ENCODE data around the gene ACAD9.
A peak's percentile ranks its signal among the peaks of the same experiment; 100 is the strongest.
"Not testable (repeated sequence)": the region's sequence is repeated elsewhere in the genome, so short reads cannot be mapped to it uniquely, and the experiment has no call there.

Gene ACAD9

GRCh38 chr3:128863560-128863959, 15.9 kb upstream of the ACAD9 start:
- DNase-seq: no peak

- peak; percentile 50 to 70 for DNase-seq
These were observed 15.0 kb upstream of the ACAD9 start for GRCh38 chr3:128864351-128864811.

- peak; percentile 17 to 52 for DNase-seq
These were observed 14.3 kb upstream of the ACAD9 start for GRCh38 chr3:128864849-128865804.

- DNase-seq: no peak
These were observed 12.0 kb upstream of the ACAD9 start for GRCh38 chr3:128867200-128868125.

- no peak for DNase-seq
These were observed 9.1 kb upstream of the ACAD9 start for GRCh38 chr3:128870347-128870746.

GRCh38 chr3:128872282-128872681, 7.1 kb upstream of the ACAD9 start:
- DNase-seq: no peak

- DNase-seq: no peak
These were observed 6.7 kb upstream of the ACAD9 start for GRCh38 chr3:128872744-128873143.

- DNase-seq: no peak
These were observed 6.0 kb upstream of the ACAD9 start for GRCh38 chr3:128873244-128874022.

GRCh38 chr3:128874481-128875180, 4.8 kb upstream of the ACAD9 start:
- no peak for DNase-seq

- DNase-seq: peak in 1 of 2 donors; percentile 32
These were observed 3.8 kb upstream of the ACAD9 start for GRCh38 chr3:128875556-128876120.

GRCh38 chr3:128878011-128878457, 1.4 kb upstream of the ACAD9 start:
- DNase-seq: no peak

- peak in 1 of 2 donors; percentile 44 for DNase-seq
These were observed 780 bp upstream of the ACAD9 start for GRCh38 chr3:128878556-128879124.

GRCh38 chr3:128879991-128880390, 571 bp downstream of the ACAD9 start:
- DNase-seq: no peak

- DNase-seq: not testable (repeated sequence)
These were observed 1.0 kb downstream of the ACAD9 start for GRCh38 chr3:128880455-128880854.

GRCh38 chr3:128881576-128881975, 2.2 kb downstream of the ACAD9 start:
- no peak for DNase-seq

- DNase-seq: no peak
These were observed 3.3 kb downstream of the ACAD9 start for GRCh38 chr3:128882719-128883118.

- no peak for DNase-seq
These were observed 5.6 kb downstream of the ACAD9 start for GRCh38 chr3:128884992-128885391.

GRCh38 chr3:128889139-128889894, 9.9 kb downstream of the ACAD9 start:
- no peak for DNase-seq

- DNase-seq: no peak
These were observed 16.6 kb downstream of the ACAD9 start for GRCh38 chr3:128895843-128896697.

All from hippocampal formation (tissue), 2 donors.